Measurements from ENCODE around the gene KATNBL1. TPM values are rescaled to one million over a fixed set of nuclear protein-coding genes. Genes with fewer than 3 reads are reported as not detected.

KATNBL1 gene
- total and polyA plus RNA-seq, 9 of the 15 experiments (the other 6 are each of a cell fraction or from before 2014, with no cell fraction given): 6.6 to 46.0 (median 24.0) TPM

- Histone ChIP-seq H3K27me3 (ENCODE audit: control insufficient read depth in 2 of 2, insufficient read depth in 2 of 2, low read length in 2 of 2) (no peaks in the 10 kb centered on the region), H3K27ac (ENCODE audit: extremely low read depth, low read depth, low read length) (0 out of 3 replicates have a peak overlapping the region, but pooled peaks have one; percentile 23), H3K4me1 (replicated peaks in 1 of 2; ENCODE audit: control insufficient read depth in 2 of 2, insufficient read depth in 2 of 2, low read length in 2 of 2) (peaks cover 4% of the 10 kb centered on the region in 2 experiments; a peak in 3 of 5 replicates), H3K9ac (ENCODE audit: insufficient read depth in 1 of 2, low read depth in 2 of 2, low read length in 2 of 2) (no peak overlapping the region), H3K9me1 (ENCODE audit: control insufficient read depth, insufficient read depth, low read length) (no peaks in the 10 kb centered on the region), H3K4me2 (ENCODE audit: insufficient read depth, low read length) (no peak overlapping the region), H4K20me1 (replicated peaks; ENCODE audit: control insufficient read depth, insufficient read depth, low read length) (no peaks in the 10 kb centered on the region), H3K79me2 (ENCODE audit: control insufficient read depth, insufficient read depth, low read length) (no peaks in the 10 kb centered on the region), H2AFZ (ENCODE audit: low read depth, low read length) (peak overlapping the region; percentile 52; the same call in 1 of the 2 replicates), H3K4me3 (no peak overlapping the region), H3K9me3 (replicated peaks; ENCODE audit: control insufficient read depth, insufficient read depth, low read depth, low read length) (no peaks in the 10 kb centered on the region), H3K36me3 (ENCODE audit: control insufficient read depth, insufficient read depth, low read length) (no peaks in the 10 kb centered on the region)
- in situ Hi-C loops (cut with MboI): no loop called here
- peak; percentile 50 for TF ChIP-seq TCF3 (CRISPR knock-in tag; IDR thresholded peaks at IDR 0.05)
- TF ChIP-seq CBFA2T3 (IDR thresholded peaks at IDR 0.05): peak; percentile 30; the same call in 1 of the 2 replicates
- peak; percentile 35 for TF ChIP-seq MEIS2 (IDR thresholded peaks at IDR 0.05; ENCODE audit: partially characterized antibody)
- TF ChIP-seq TEAD4 (IDR thresholded peaks at IDR 0.05; ENCODE audit: low read length): peak; percentile 39; the same call in 1 of the 2 replicates
- no peak for TF ChIP-seq TEAD4 (CRISPR knock-in tag; IDR thresholded peaks at IDR 0.05; ENCODE audit: borderline replicate concordance)
- peak; percentile 77 for TF ChIP-seq ZNF766 (CRISPR knock-in tag; conservative IDR thresholded peaks at IDR 0.05)
- TF ChIP-seq, protein P1, sequence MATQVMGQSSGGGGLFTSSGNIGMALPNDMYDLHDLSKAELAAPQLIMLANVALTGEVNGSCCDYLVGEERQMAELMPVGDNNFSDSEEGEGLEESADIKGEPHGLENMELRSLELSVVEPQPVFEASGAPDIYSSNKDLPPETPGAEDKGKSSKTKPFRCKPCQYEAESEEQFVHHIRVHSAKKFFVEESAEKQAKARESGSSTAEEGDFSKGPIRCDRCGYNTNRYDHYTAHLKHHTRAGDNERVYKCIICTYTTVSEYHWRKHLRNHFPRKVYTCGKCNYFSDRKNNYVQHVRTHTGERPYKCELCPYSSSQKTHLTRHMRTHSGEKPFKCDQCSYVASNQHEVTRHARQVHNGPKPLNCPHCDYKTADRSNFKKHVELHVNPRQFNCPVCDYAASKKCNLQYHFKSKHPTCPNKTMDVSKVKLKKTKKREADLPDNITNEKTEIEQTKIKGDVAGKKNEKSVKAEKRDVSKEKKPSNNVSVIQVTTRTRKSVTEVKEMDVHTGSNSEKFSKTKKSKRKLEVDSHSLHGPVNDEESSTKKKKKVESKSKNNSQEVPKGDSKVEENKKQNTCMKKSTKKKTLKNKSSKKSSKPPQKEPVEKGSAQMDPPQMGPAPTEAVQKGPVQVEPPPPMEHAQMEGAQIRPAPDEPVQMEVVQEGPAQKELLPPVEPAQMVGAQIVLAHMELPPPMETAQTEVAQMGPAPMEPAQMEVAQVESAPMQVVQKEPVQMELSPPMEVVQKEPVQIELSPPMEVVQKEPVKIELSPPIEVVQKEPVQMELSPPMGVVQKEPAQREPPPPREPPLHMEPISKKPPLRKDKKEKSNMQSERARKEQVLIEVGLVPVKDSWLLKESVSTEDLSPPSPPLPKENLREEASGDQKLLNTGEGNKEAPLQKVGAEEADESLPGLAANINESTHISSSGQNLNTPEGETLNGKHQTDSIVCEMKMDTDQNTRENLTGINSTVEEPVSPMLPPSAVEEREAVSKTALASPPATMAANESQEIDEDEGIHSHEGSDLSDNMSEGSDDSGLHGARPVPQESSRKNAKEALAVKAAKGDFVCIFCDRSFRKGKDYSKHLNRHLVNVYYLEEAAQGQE (IDR thresholded peaks at IDR 0.05; ENCODE audit: borderline replicate concordance): no peak
- TF ChIP-seq, protein P1 (CRISPR knock-in tag; IDR thresholded peaks at IDR 0.05; ENCODE audit: low read depth): no peak
- TF ChIP-seq RBM15 (IDR thresholded peaks at IDR 0.05; ENCODE audit: insufficient read depth, low read length): no peak
- ATAC-seq: peak; percentile 51
- POLR2A ChIA-PET: interaction anchor here (0.7 to 1.2 kb wide), 4 partner anchors 10 to 435 kb away, joined by 3 to 5 read pairs (median 3); no protein-coding TSS in a partner anchor
- no TSS peak for BruUV-seq (replicated peaks)
- CTCF ChIA-PET (ENCODE audit: low intra/inter-chr PET ratio): no interaction called here
- intact Hi-C loops (cut with micrococcal nuclease): no loop called here
- WGBS (ENCODE audit: insufficient coverage, low coverage, missing lambda C conversion rate): 37% methylated on average over 3 of the region's 3 CpGs
- peak in 1 of 4 experiments; percentile 10 for DNase-seq (ENCODE audit: extremely low read depth in 1 of 4, low spot score in 3 of 4)
- FAIRE-seq: peak; percentile 44
Measured at GRCh38 chr15:34259566-34259965, 49.7 kb upstream of the KATNBL1 start.

Measured in K562 (cell line).